CD4-positive, alpha-beta T cell (primary cell): ENCODE data around the gene CDKAL1. TPM values are rescaled to one million over a fixed set of nuclear protein-coding genes. Genes with fewer than 3 reads are reported as not detected.

Experiments used
- ATAC-seq: fragments of 200-7000 bp; cut with Tn5 transposase; one replicate; pipeline ENCODE4 v1.10.0; 2022; ENCODE audit warnings: mild to moderate bottlenecking; ENCODE audit not compliant: poor library complexity
- CTCF ChIA-PET: fragments of 350-600 bp; sonication (Branson Sonifier 250); formaldehyde crosslinking; loops from one replicate; lab custom pipeline; 2021; ENCODE audit warnings: antibody characterized with exemption, inconsistent platforms; lab: Charles Lee
- POLR2A ChIA-PET: fragments of 350-600 bp; sonication (Branson Sonifier 250); formaldehyde crosslinking; loops from one replicate; lab custom pipeline; 2021; ENCODE audit warnings: antibody characterized with exemption, inconsistent platforms; lab: Charles Lee
- DNase-seq, 14 experiments: peaks; one replicate each; pipeline ENCODE4 v3.0.0-alpha.2; 2013 to 2020; ENCODE audit warnings: mixed read lengths in 2 of 14
- H3K27ac ChIP-seq, 2 donors: one replicate each; pipeline versions ENCODE4 v1.5.1 to v1.7.0; 2013; ENCODE audit warnings: low read length in 2 of 2, low read depth in 1 of 2, mild to moderate bottlenecking in 1 of 2
- H3K27me3 ChIP-seq, 2 experiments: 1 replicate in 1 of 2; 2 replicates in 1 of 2; pipeline versions ENCODE4 v1.6.1 to v1.7.0; 2013; ENCODE audit warnings: low read length in 2 of 2, control low read depth in 1 of 2, mild to moderate bottlenecking in 1 of 2, moderate library complexity in 1 of 2; ENCODE audit not compliant: insufficient read depth in 2 of 2, control insufficient read depth in 1 of 2
- H3K36me3 ChIP-seq: one replicate; pipeline ENCODE4 v1.6.1; 2013; ENCODE audit warnings: low read length, control low read depth; ENCODE audit not compliant: insufficient read depth
- H3K4me1 ChIP-seq: one replicate; pipeline ENCODE4 v1.6.1; 2013; ENCODE audit warnings: low read length, control low read depth; ENCODE audit not compliant: insufficient read depth
- H3K4me3 ChIP-seq: one replicate; pipeline ENCODE4 v1.5.1; 2013; ENCODE audit warnings: mild to moderate bottlenecking, low read length, moderate library complexity
- H3K9me3 ChIP-seq, 2 experiments: 1 replicate in 1 of 2; 2 replicates in 1 of 2; pipeline versions ENCODE4 v1.6.1 to v1.7.0; 2013; ENCODE audit warnings: low read length in 2 of 2, mild to moderate bottlenecking in 2 of 2, control low read depth in 1 of 2, moderate library complexity in 1 of 2; ENCODE audit not compliant: control insufficient read depth in 1 of 2, insufficient read depth in 1 of 2
- H3K27ac Mint-ChIP-seq: one replicate; pipeline ENCODE4 v1.8.0; 2020; ENCODE audit warnings: mixed read lengths
- H3K27me3 Mint-ChIP-seq: one replicate; pipeline ENCODE4 v1.8.0; 2021; ENCODE audit warnings: mixed read lengths
- H3K36me3 Mint-ChIP-seq: one replicate; pipeline ENCODE4 v1.8.0; 2021; ENCODE audit warnings: low read depth, mixed read lengths
- H3K4me1 Mint-ChIP-seq: one replicate; pipeline ENCODE4 v1.8.0; 2021; ENCODE audit warnings: low read depth, mixed read lengths
- H3K4me3 Mint-ChIP-seq: one replicate; pipeline ENCODE4 v1.8.0; 2020; ENCODE audit warnings: mild to moderate bottlenecking, mixed read lengths
- H3K9me3 Mint-ChIP-seq: one replicate; pipeline ENCODE4 v1.8.0; 2020; ENCODE audit warnings: mixed read lengths
- CTCF ChIP-seq: fragments of 200-600 bp; IDR thresholded peaks from one replicate; pipeline ENCODE4 v1.8.0; 2022; ENCODE audit warnings: antibody characterized with exemption, mild to moderate bottlenecking
- intact Hi-C, 2 experiments: fragments of 100-400 bp; cut with DNase I in 1 of 2; cut with micrococcal nuclease in 1 of 2; formaldehyde crosslinking; loops; one replicate each; pipeline versions ENCODE4 v1.15.1 to v1.9.0; 2023 to 2025; cut with DNase I, micrococcal nuclease
- total RNA-seq, 174 experiments: library from RNA in 2 of 174; stranded (reverse) in 2 of 174; gene quantifications; one replicate each; pipeline ENCODE4 v1.2.3 and lab custom pipeline; 2021 to 2026

Gene CDKAL1
- total RNA-seq, 2 experiments from 2014 or later, result 21.3 to 23.9 TPM

GRCh38 chr6:20672038-20672437 is 137.8 kb downstream of the CDKAL1 start:
- H3K4me1 Mint-ChIP-seq, result peaks cover 22% of the 10 kb centered on the region
- no peaks in the 10 kb centered on the region for H3K27me3 Mint-ChIP-seq
- DNase-seq (no peak), ATAC-seq (no peak)
- ChIA-PET POLR2A (no interaction called here), CTCF (no interaction called here)
- H3K4me3 ChIP-seq, result no peak overlapping the region
- H3K4me1 ChIP-seq, result no peaks in the 10 kb centered on the region
- H3K27ac ChIP-seq, result no peak overlapping the region
- no peaks in the 10 kb centered on the region for H3K9me3 Mint-ChIP-seq
- H3K4me3 Mint-ChIP-seq, result no peak overlapping the region
- no peaks in the 10 kb centered on the region for H3K36me3 ChIP-seq
- intact Hi-C loops, result no loop called here
- H3K27ac Mint-ChIP-seq, result no peak overlapping the region
- H3K9me3 ChIP-seq, result no peaks in the 10 kb centered on the region
- no peaks in the 10 kb centered on the region for H3K27me3 ChIP-seq
- peaks cover 9% of the 10 kb centered on the region for H3K36me3 Mint-ChIP-seq
- TF ChIP-seq CTCF, result no peak

GRCh38 chr6:20673458-20673857 is 139.2 kb downstream of the CDKAL1 start:
- Histone ChIP-seq H3K4me1 (no peaks in the 10 kb centered on the region), H3K27ac (no peak overlapping the region), H3K27me3 (no peaks in the 10 kb centered on the region), H3K9me3 (no peaks in the 10 kb centered on the region), H3K36me3 (no peaks in the 10 kb centered on the region), H3K4me3 (no peak overlapping the region)
- H3K4me1 Mint-ChIP-seq, result peaks cover 29% of the 10 kb centered on the region
- H3K9me3 Mint-ChIP-seq, result no peaks in the 10 kb centered on the region
- ATAC-seq, result no peak
- TF ChIP-seq CTCF, result no peak
- DNase-seq, result no peak
- H3K27me3 Mint-ChIP-seq, result no peaks in the 10 kb centered on the region
- ChIA-PET POLR2A (no interaction called here), CTCF (no interaction called here)
- no peak overlapping the region for H3K27ac Mint-ChIP-seq
- no peak overlapping the region for H3K4me3 Mint-ChIP-seq
- intact Hi-C loops, result no loop called here
- H3K36me3 Mint-ChIP-seq, result peaks cover 14% of the 10 kb centered on the region

- ATAC-seq (no peak), DNase-seq (no peak)
- CTCF ChIA-PET, result no interaction called here
- POLR2A ChIA-PET, result no interaction called here
- Mint-ChIP-seq H3K36me3 (peaks cover 14% of the 10 kb centered on the region), H3K27ac (no peak overlapping the region), H3K4me1 (peaks cover 23% of the 10 kb centered on the region), H3K9me3 (no peaks in the 10 kb centered on the region), H3K4me3 (no peak overlapping the region), H3K27me3 (no peaks in the 10 kb centered on the region)
- no peaks in the 10 kb centered on the region for H3K9me3 ChIP-seq
- no peaks in the 10 kb centered on the region for H3K4me1 ChIP-seq
- H3K27me3 ChIP-seq, result no peaks in the 10 kb centered on the region
- no peak overlapping the region for H3K4me3 ChIP-seq
- no peaks in the 10 kb centered on the region for H3K36me3 ChIP-seq
- TF ChIP-seq CTCF, result no peak
- no peak overlapping the region for H3K27ac ChIP-seq
- intact Hi-C loops, result no loop called here
These were observed 140.4 kb downstream of the CDKAL1 start for GRCh38 chr6:20674664-20675063.
